Keratinocyte (primary cell): ENCODE results near the gene ZMIZ1. TPM values are rescaled to one million over a fixed set of nuclear protein-coding genes. Genes with fewer than 3 reads are reported as not detected.

Source experiments
- DNase-seq: peaks from one replicate; pipeline ENCODE4 v3.0.0-alpha.2; 2011; ENCODE audit warnings: low read depth, missing footprints, low spot score
- FAIRE-seq: peaks from 2 replicates; lab custom pipeline; 2011; peaks lifted over from hg19 to GRCh38; lab: Jason Lieb, UNC
- H2AFZ ChIP-seq: 2 replicates; pipeline ENCODE4 v1.6.0; 2012; ENCODE audit warnings: low read length, control low read depth, inconsistent platforms; ENCODE audit not compliant: control insufficient read depth
- H3K27ac ChIP-seq: 2 replicates; pipeline ENCODE4 v1.5.1; 2011; ENCODE audit warnings: low read length; ENCODE audit not compliant: control insufficient read depth, insufficient read depth
- H3K27me3 ChIP-seq: 3 replicates; pipeline ENCODE4 v1.6.0; 2011; ENCODE audit warnings: low read length; ENCODE audit not compliant: control insufficient read depth, insufficient read depth; ENCODE audit errors: extremely low read depth
- H3K36me3 ChIP-seq, 2 experiments: 2 replicates in 1 of 2; 3 replicates in 1 of 2; pipeline ENCODE4 v1.5.1; 2011; ENCODE audit warnings: low read length in 2 of 2, mild to moderate bottlenecking in 1 of 2; ENCODE audit not compliant: control insufficient read depth in 2 of 2, insufficient read depth in 2 of 2; ENCODE audit errors: extremely low read depth in 1 of 2
- H3K4me1 ChIP-seq: 3 replicates; pipeline ENCODE4 v1.5.1; 2011; ENCODE audit warnings: low read length; ENCODE audit not compliant: control insufficient read depth, insufficient read depth; ENCODE audit errors: extremely low read depth
- H3K4me2 ChIP-seq: 3 replicates; pipeline ENCODE4 v1.6.0; 2011; ENCODE audit warnings: low read depth, low read length; ENCODE audit not compliant: control insufficient read depth, insufficient read depth; ENCODE audit errors: extremely low read depth
- H3K4me3 ChIP-seq, 3 experiments: fragments of 200-600 bp in 1 of 3; sonication (generic) in 1 of 3; 2 replicates in 2 of 3; 3 replicates in 1 of 3; pipeline ENCODE4 v1.5.1; 2011 to 2016; ENCODE audit warnings: low read length in 3 of 3, mild to moderate bottlenecking in 3 of 3, control low read depth in 2 of 3, inconsistent platforms in 1 of 3, low read depth in 1 of 3, mixed read lengths in 1 of 3, mixed run types in 1 of 3, moderate library complexity in 1 of 3; ENCODE audit not compliant: control insufficient read depth in 2 of 3, insufficient read depth in 2 of 3; ENCODE audit errors: extremely low read depth in 1 of 3
- H3K79me2 ChIP-seq: 2 replicates; pipeline ENCODE4 v1.6.0; 2012; ENCODE audit warnings: low read length; ENCODE audit not compliant: control insufficient read depth, insufficient read depth
- H3K9ac ChIP-seq: 3 replicates; pipeline ENCODE4 v1.6.0; 2011; ENCODE audit warnings: low read length; ENCODE audit not compliant: control insufficient read depth, insufficient read depth; ENCODE audit errors: extremely low read depth
- H3K9me1 ChIP-seq: 3 replicates; pipeline ENCODE4 v1.6.0; 2011; ENCODE audit warnings: low read length; ENCODE audit not compliant: control insufficient read depth, insufficient read depth; ENCODE audit errors: extremely low read depth
- H3K9me3 ChIP-seq: 2 replicates; pipeline ENCODE4 v1.5.1; 2012; ENCODE audit warnings: low read depth, low read length; ENCODE audit not compliant: control insufficient read depth
- H4K20me1 ChIP-seq: 3 replicates; pipeline ENCODE4 v1.6.0; 2011; ENCODE audit warnings: low read length; ENCODE audit not compliant: control insufficient read depth, insufficient read depth; ENCODE audit errors: extremely low read depth
- CTCF ChIP-seq, 3 experiments: IDR thresholded peaks in 1 of 3; conservative IDR thresholded peaks in 1 of 3; optimal IDR thresholded peaks in 1 of 3; 2 replicates in 2 of 3; 3 replicates in 1 of 3; pipeline versions ENCODE3 to v1.5.1; 2011; ENCODE audit warnings: low read length in 3 of 3, mild to moderate bottlenecking in 3 of 3, moderate library complexity in 2 of 3, control low read depth in 1 of 3, inconsistent platforms in 1 of 3; ENCODE audit not compliant: insufficient read depth in 2 of 3; ENCODE audit errors: extremely low read depth in 1 of 3
- EZH2 ChIP-seq: IDR thresholded peaks from one replicate; pipeline ENCODE4 v1.6.1; 2012; ENCODE audit warnings: inconsistent platforms, mild to moderate bottlenecking, low read length, moderate library complexity
- dilution Hi-C: fragments of 300-500 bp; cut with MboI; formaldehyde crosslinking; loops from one replicate; pipeline ENCODE4 v1.7.0; 2020; ENCODE audit warnings: low sequenced_read_pairs; ENCODE audit not compliant: extremely low pct_ligation_motif_present
- polyA plus RNA-seq, 5 experiments: library from polyadenylated mRNA; depleted of rRNA in 3 of 5; stranded (reverse) in 3 of 5; stranded (forward) in 1 of 5; unstranded in 1 of 5; fragments of >200 nt; gene quantifications; 1 replicate in 1 of 5; 2 replicates in 3 of 5; 3 replicates in 1 of 5; pipeline versions ENCODE4 v1.2.1 to v1.2.3, GENCODE V29; 2011 to 2012; ENCODE audit warnings: missing spikeins in 2 of 5, low read depth in 1 of 5, low replicate concordance in 1 of 5

ZMIZ1 gene
- polyA plus RNA-seq, 1 donor (not counting 4 experiments of a cell fraction or from before 2014, with no cell fraction given): 1.8 TPM

GRCh38 chr10:79221110-79222051 lies 152.6 kb downstream of the ZMIZ1 start:
- Histone ChIP-seq H3K9me1 (no peaks in the 10 kb centered on the region), H3K4me3 (no peak overlapping the region), H3K9ac (peak overlapping the region; percentile 56), H3K79me2 (no peaks in the 10 kb centered on the region), H3K4me1 (peaks cover 11% of the 10 kb centered on the region), H3K27me3 (no peaks in the 10 kb centered on the region), H3K4me2 (peak overlapping the region; percentile 2), H3K27ac (peak overlapping the region; percentile 20), H3K9me3 (no peaks in the 10 kb centered on the region), H3K36me3 (peaks cover 3 to 9% of the 10 kb centered on the region in 2 experiments), H2AFZ (no peak overlapping the region), H4K20me1 (no peaks in the 10 kb centered on the region)
- dilution Hi-C loops: no loop called here
- TF ChIP-seq EZH2: no peak
- DNase-seq (peak; percentile 73), FAIRE-seq (no peak)

- Histone ChIP-seq H3K4me1 (peaks cover 11% of the 10 kb centered on the region), H3K79me2 (no peaks in the 10 kb centered on the region), H3K9me3 (no peaks in the 10 kb centered on the region), H3K4me3 (no peak overlapping the region), H3K9me1 (no peaks in the 10 kb centered on the region), H3K4me2 (no peak overlapping the region), H3K27ac (no peak overlapping the region), H4K20me1 (no peaks in the 10 kb centered on the region), H3K27me3 (no peaks in the 10 kb centered on the region), H3K36me3 (peaks cover 3 to 5% of the 10 kb centered on the region in 2 experiments), H3K9ac (no peak overlapping the region), H2AFZ (no peak overlapping the region)
- no peak for TF ChIP-seq CTCF (optimal IDR thresholded peaks at IDR 0.05 in 1 of 3, IDR thresholded peaks at IDR 0.05 in 1 of 3, conservative IDR thresholded peaks at IDR 0.05 in 1 of 3; ENCODE audit: extremely low read depth in 1 of 3, insufficient read depth in 2 of 3, low read length in 3 of 3)
- no peak for TF ChIP-seq EZH2
- dilution Hi-C loops: no loop called here
- FAIRE-seq: no peak
- DNase-seq: no peak
Observed at GRCh38 chr10:79222186-79222585, 153.4 kb downstream of the ZMIZ1 start.
